Measurements from ENCODE around the gene MED19.

MED19 gene

DNA sequence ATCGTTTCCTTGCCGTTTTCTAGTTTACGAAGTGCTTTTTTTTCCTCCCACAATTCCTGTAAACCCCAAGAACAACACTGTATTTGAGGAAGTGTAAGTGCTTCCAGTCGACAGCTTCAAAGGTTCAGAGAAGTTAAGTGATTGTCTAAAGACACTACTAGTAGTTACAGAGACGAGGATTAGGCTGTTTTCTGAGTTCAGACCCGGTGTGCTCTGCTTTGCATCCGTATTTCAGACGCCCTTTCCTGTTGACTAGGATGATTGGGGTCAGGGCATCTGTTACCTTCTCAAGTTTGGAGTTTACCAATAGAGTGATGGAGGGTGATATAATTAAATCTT is 54.0 kb downstream of the MED19 start:
- Histone ChIP-seq H3K27ac (ENCODE audit: poor library complexity, severe bottlenecking) (peak overlapping the region; percentile 32), H3K4me1 (ENCODE audit: insufficient read depth, poor library complexity, severe bottlenecking) (peaks cover 4% of the 10 kb centered on the region), H3K9me3 (ENCODE audit: severe bottlenecking) (no peaks in the 10 kb centered on the region), H3K27me3 (ENCODE audit: insufficient read depth, poor library complexity, severe bottlenecking) (no peaks in the 10 kb centered on the region), H3K4me3 (ENCODE audit: severe bottlenecking) (peak overlapping the region; percentile 65), H3K36me3 (ENCODE audit: low read depth) (peaks cover 38% of the 10 kb centered on the region)
- DNase-seq (ENCODE audit: low spot score) (no peak), ATAC-seq (ENCODE audit: low read depth) (no peak)
- TF ChIP-seq, protein P1, sequence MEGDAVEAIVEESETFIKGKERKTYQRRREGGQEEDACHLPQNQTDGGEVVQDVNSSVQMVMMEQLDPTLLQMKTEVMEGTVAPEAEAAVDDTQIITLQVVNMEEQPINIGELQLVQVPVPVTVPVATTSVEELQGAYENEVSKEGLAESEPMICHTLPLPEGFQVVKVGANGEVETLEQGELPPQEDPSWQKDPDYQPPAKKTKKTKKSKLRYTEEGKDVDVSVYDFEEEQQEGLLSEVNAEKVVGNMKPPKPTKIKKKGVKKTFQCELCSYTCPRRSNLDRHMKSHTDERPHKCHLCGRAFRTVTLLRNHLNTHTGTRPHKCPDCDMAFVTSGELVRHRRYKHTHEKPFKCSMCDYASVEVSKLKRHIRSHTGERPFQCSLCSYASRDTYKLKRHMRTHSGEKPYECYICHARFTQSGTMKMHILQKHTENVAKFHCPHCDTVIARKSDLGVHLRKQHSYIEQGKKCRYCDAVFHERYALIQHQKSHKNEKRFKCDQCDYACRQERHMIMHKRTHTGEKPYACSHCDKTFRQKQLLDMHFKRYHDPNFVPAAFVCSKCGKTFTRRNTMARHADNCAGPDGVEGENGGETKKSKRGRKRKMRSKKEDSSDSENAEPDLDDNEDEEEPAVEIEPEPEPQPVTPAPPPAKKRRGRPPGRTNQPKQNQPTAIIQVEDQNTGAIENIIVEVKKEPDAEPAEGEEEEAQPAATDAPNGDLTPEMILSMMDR (IDR thresholded peaks at IDR 0.05; ENCODE audit: poor library complexity, severe bottlenecking) = no peak

DNA sequence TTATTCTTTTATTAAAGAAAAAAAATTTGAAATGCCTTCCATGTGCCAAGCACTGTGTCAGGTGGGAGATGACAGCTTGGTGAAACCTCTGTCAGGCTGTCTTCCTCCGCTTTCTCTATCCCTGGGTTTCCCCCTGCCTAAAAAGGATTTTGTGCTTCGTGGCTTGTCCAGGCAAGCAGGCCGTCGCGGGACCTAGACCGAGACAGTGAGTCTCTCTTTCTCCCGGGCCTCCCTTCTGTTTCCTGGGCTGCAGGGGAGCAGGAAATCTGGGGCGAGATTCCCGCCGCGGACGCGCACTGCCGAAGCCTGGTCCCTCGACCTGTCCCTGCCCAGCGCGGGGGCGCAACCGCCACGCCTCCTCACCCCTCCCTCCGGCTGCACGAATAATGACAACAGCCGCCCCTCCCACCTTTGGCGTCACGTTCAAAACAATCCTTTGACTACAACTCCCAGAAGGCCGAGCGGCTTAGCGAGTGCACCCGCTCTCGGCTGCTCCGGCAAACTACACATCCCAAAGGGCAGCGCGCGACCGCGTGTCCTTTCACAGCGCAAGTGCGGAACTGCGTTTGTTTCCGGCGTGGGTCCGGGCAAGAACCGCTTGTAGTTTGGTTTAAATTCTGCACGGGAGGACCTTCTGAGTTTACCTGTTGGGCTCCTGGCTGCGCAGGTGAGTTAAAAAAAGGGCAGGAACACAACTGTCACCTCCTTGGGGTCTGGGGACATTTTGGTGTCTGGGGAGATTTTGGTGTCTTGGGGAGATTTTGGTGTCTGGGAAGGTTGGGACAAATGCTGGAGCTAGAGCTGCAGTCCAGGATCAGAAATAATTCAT is 54.6 kb downstream of the MED19 start, which contains the start of gene CLP1:
Gene CLP1, plus strand, starts transcription at position 569 of the 829 bp plus-strand sequence. CDS start 1,715 bp downstream, outside the sequence.
- Histone ChIP-seq H3K36me3 (ENCODE audit: low read depth) (peaks cover 36% of the 10 kb centered on the region), H3K27me3 (ENCODE audit: insufficient read depth, poor library complexity, severe bottlenecking) (no peaks in the 10 kb centered on the region), H3K27ac (ENCODE audit: poor library complexity, severe bottlenecking) (peak within 1 kb of the TSS; percentile 32), H3K9me3 (ENCODE audit: severe bottlenecking) (no peaks in the 10 kb centered on the region), H3K4me1 (ENCODE audit: insufficient read depth, poor library complexity, severe bottlenecking) (peaks cover 4% of the 10 kb centered on the region), H3K4me3 (ENCODE audit: severe bottlenecking) (peak within 1 kb of the TSS; percentile 65)
- TF ChIP-seq, protein P1 (IDR thresholded peaks at IDR 0.05; ENCODE audit: poor library complexity, severe bottlenecking) = no peak
- DNase-seq (ENCODE audit: low spot score) (peak; percentile 98), ATAC-seq (ENCODE audit: low read depth) (peak; percentile 98)

DNA sequence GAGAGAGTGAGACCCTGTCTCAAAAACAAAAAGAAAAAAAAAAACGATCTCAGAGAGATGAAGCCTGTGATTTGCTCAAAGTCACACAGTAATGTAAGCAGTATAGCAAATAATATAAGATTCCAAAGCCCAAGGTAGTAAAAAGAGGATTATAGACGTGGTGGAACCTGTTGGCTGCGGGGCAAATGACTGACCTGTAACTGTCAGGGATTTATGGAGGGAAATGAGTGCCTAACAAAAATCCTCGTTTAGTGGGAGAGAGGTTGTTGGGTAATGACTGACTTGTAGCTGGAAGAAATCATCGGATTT is 55.2 kb downstream of the MED19 start:
- ATAC-seq (ENCODE audit: low read depth) (no peak), DNase-seq (ENCODE audit: low spot score) (no peak)
- Histone ChIP-seq H3K36me3 (ENCODE audit: low read depth) (peaks cover 30% of the 10 kb centered on the region), H3K27ac (ENCODE audit: poor library complexity, severe bottlenecking) (peak overlapping the region; percentile 32), H3K4me1 (ENCODE audit: insufficient read depth, poor library complexity, severe bottlenecking) (peaks cover 4% of the 10 kb centered on the region), H3K4me3 (ENCODE audit: severe bottlenecking) (peak overlapping the region; percentile 65), H3K9me3 (ENCODE audit: severe bottlenecking) (no peaks in the 10 kb centered on the region), H3K27me3 (ENCODE audit: insufficient read depth, poor library complexity, severe bottlenecking) (no peaks in the 10 kb centered on the region)
- TF ChIP-seq, protein P1 (IDR thresholded peaks at IDR 0.05; ENCODE audit: poor library complexity, severe bottlenecking) = no peak

Measured in RWPE2 (cell line).